Measurements from ENCODE around the gene DNAH8.

DNAH8 gene

DNA sequence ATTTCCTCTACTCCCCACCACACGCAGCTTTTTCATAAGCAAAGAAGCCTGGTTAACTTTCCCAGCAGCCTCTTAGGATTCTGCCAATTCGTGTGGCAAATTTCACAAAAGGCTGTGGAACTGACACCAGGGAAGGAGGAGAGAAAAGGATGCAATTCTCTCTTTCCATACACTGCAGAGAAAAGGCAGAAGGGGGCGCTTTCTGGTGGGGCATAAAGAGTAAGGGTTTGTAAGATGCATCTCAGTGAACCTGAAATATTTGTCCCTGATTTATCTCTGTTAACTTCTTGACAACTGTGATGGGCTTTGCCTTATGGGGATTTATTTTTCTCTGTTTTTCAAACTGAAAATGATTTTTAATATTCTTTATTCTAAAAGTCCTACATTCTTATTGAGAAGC, 288.0 kb downstream of the DNAH8 start:
- Histone ChIP-seq H3K4me1 (ENCODE audit: control insufficient read depth in 1 of 2, insufficient read depth in 1 of 2, low read depth in 1 of 2, low read length in 1 of 2) (no peaks in the 10 kb centered on the region), H3K36me3 (no peaks in the 10 kb centered on the region), H3K27ac (no peak overlapping the region), H3K27me3 (peaks cover 91% of the 10 kb centered on the region), H3K9me3 (no peaks in the 10 kb centered on the region), H3K4me3 (ENCODE audit: low read depth in 1 of 2, low read length in 1 of 2) (no peak overlapping the region)
- TF ChIP-seq, protein P1, sequence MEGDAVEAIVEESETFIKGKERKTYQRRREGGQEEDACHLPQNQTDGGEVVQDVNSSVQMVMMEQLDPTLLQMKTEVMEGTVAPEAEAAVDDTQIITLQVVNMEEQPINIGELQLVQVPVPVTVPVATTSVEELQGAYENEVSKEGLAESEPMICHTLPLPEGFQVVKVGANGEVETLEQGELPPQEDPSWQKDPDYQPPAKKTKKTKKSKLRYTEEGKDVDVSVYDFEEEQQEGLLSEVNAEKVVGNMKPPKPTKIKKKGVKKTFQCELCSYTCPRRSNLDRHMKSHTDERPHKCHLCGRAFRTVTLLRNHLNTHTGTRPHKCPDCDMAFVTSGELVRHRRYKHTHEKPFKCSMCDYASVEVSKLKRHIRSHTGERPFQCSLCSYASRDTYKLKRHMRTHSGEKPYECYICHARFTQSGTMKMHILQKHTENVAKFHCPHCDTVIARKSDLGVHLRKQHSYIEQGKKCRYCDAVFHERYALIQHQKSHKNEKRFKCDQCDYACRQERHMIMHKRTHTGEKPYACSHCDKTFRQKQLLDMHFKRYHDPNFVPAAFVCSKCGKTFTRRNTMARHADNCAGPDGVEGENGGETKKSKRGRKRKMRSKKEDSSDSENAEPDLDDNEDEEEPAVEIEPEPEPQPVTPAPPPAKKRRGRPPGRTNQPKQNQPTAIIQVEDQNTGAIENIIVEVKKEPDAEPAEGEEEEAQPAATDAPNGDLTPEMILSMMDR (IDR thresholded peaks at IDR 0.05) = no peak

DNA sequence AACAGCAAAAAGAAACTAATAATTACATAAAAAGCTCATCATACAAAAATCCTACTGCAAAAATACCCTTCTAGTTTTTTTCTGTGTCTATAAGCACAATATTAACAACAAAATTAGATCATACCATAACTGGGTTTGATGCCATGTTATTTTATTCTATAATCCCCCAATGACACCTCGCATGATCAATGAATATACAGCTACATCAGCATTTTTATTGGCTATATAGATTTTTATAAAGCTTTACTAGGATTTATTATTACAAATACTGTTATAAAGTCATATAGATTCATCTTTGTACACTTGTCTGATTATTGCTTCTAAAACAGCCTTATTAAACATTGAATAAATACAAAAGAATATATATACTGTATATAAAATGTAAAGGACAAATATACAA, 288.4 kb downstream of the DNAH8 start:
- H3K4me1 ChIP-seq (ENCODE audit: control insufficient read depth in 1 of 2, insufficient read depth in 1 of 2, low read depth in 1 of 2, low read length in 1 of 2) = no peaks in the 10 kb centered on the region
- H3K4me3 ChIP-seq (ENCODE audit: low read depth in 1 of 2, low read length in 1 of 2) = no peak overlapping the region
- H3K9me3 ChIP-seq = no peaks in the 10 kb centered on the region
- no peaks in the 10 kb centered on the region for H3K36me3 ChIP-seq
- TF ChIP-seq, protein P1 (IDR thresholded peaks at IDR 0.05) = no peak
- H3K27me3 ChIP-seq = peaks cover 94% of the 10 kb centered on the region
- H3K27ac ChIP-seq = no peak overlapping the region

DNA sequence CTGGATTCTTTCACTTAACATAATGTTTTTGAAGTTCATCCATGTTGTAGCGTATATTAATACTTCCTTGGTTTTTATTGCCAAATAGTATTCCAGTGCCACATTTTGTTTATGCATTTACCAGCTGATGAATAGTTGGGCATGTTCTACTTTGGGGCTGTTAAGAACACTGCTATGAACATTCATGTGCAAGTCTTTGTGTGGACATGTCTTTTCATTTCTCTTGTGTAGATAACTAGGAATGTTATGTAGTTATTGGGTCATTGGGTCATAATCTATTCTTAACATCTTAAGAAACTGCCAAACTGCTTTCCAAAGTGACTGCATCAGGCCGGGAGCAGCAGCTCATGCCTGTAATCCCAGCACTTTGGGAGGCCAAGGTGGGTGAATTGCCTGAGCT, 289.7 kb downstream of the DNAH8 start:
- no peaks in the 10 kb centered on the region for H3K36me3 ChIP-seq
- H3K9me3 ChIP-seq = no peaks in the 10 kb centered on the region
- no peaks in the 10 kb centered on the region for H3K4me1 ChIP-seq (ENCODE audit: control insufficient read depth in 1 of 2, insufficient read depth in 1 of 2, low read depth in 1 of 2, low read length in 1 of 2)
- H3K4me3 ChIP-seq (ENCODE audit: low read depth in 1 of 2, low read length in 1 of 2) = no peak overlapping the region
- peaks cover 98% of the 10 kb centered on the region for H3K27me3 ChIP-seq
- no peak overlapping the region for H3K27ac ChIP-seq
- TF ChIP-seq, protein P1 (IDR thresholded peaks at IDR 0.05) = no peak

DNA sequence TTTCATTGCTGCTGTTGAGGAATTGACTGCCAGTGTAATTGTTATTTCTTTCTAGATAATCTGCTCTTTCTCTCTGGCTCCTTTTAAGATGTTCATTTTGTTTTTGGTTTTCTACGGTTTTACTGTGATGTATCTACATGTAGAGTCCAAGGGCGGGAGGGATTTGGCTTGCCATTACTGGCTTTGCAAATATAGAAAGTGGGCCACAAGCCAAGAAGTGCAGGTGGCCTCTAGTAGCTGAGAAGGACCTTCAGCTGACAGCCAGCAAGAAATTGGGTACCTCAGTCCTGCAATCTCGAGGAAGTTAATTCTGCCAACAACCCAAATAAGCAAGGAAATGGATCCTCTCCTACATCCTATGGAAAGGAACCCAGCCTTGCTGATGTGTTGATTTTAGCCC, 290.7 kb downstream of the DNAH8 start:
- Histone ChIP-seq H3K4me1 (ENCODE audit: control insufficient read depth in 1 of 2, insufficient read depth in 1 of 2, low read depth in 1 of 2, low read length in 1 of 2) (no peaks in the 10 kb centered on the region), H3K9me3 (no peaks in the 10 kb centered on the region), H3K4me3 (ENCODE audit: low read depth in 1 of 2, low read length in 1 of 2) (no peak overlapping the region), H3K27me3 (peaks cover 97% of the 10 kb centered on the region), H3K27ac (no peak overlapping the region), H3K36me3 (no peaks in the 10 kb centered on the region)
- TF ChIP-seq, protein P1 (IDR thresholded peaks at IDR 0.05) = no peak

DNA sequence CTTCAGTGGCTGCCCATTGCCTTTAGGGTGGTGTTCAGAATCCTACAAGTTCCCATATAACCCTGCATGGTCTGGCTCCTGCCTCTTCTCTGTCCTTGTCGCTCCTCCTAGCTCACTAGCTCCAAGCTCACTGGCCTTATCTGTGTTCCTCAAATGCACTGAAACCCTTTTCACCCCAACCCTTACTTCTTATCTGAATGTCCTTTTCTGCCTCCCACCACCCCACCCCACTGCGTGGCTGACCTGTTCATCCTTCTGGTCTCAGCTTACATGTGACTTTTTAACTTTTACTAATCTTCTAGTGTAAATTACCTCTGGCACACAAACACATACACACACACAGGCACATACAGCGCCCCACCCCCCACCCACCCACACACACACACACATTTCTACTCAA, 292.5 kb downstream of the DNAH8 start:
- H3K9me3 ChIP-seq = no peaks in the 10 kb centered on the region
- H3K4me3 ChIP-seq (ENCODE audit: low read depth in 1 of 2, low read length in 1 of 2) = no peak overlapping the region
- no peaks in the 10 kb centered on the region for H3K36me3 ChIP-seq
- peaks cover 96% of the 10 kb centered on the region for H3K27me3 ChIP-seq
- no peaks in the 10 kb centered on the region for H3K4me1 ChIP-seq (ENCODE audit: control insufficient read depth in 1 of 2, insufficient read depth in 1 of 2, low read depth in 1 of 2, low read length in 1 of 2)
- no peak overlapping the region for H3K27ac ChIP-seq
- TF ChIP-seq, protein P1 (IDR thresholded peaks at IDR 0.05) = no peak

DNA sequence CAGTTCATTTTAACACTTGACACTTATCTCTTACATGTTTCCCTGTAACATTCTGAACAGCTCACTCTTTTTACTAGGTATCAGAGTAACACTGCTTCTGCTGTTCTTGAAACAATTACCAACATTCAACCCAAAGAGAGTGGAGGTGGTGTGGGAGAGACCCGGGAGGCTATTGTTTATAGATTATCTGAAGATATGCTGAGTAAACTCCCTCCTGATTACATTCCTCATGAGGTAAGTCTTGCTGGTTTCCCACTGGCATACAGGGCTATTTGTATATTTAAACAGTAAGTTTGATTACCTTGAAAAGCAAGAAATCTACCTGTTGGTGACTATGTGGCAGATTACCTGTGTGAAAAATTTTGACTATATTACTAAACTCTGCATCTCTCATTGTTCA, 293.6 kb downstream of the DNAH8 start:
- no peak overlapping the region for H3K4me3 ChIP-seq (ENCODE audit: low read depth in 1 of 2, low read length in 1 of 2)
- H3K27ac ChIP-seq = no peak overlapping the region
- H3K27me3 ChIP-seq = peaks cover 93% of the 10 kb centered on the region
- H3K9me3 ChIP-seq = no peaks in the 10 kb centered on the region
- H3K36me3 ChIP-seq = no peaks in the 10 kb centered on the region
- TF ChIP-seq, protein P1 (IDR thresholded peaks at IDR 0.05) = no peak
- no peaks in the 10 kb centered on the region for H3K4me1 ChIP-seq (ENCODE audit: control insufficient read depth in 1 of 2, insufficient read depth in 1 of 2, low read depth in 1 of 2, low read length in 1 of 2)
